Activated CD4-positive, alpha-beta T cell treated with anti-CD3 and anti-CD28 coated beads for 4 hours (primary cell): ENCODE measurements around the gene MGLL.

Source experiments
- DNase-seq, 2 donors: peaks; one replicate each; pipeline ENCODE4 v3.0.0-alpha.2; 2020

MGLL gene

DNA sequence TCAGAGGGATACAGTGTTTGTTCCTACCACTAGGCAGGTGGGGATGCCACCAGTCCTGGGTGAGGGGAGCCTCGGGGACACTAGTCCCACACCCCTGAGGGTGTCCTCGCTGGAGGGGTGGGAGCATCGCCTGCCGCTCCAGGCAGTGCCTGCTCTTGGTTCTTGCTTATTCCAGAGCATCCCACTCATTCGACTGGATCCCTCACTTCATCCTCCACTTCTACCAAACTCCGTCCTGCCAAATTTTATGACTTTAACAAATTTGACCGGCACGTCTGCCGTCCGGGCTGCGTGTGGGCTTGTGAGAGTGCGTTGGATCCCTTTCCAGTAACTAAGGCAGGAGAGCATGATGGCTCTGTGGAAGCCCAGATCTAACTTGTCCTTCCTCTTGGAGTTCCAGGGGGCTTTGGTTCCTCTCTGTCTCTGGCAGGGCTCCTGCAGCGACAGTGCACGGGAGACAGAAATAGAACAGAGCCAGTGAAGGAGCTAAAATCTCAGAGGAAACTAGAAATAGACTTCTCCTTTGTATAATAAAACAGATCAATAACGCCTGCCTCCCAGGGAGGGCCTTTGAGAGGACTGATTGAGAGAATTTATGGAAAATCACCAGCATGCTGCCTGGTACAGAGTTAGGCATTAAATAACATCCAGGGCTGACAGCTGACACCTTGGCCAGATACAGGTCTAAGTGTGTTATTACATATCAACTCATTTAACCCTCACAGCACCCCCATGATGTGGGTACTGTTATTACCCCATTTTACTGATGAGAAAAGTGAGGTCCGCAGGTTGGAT lies 34.5 kb downstream of the MGLL start:
- DNase-seq, result no peak

DNA sequence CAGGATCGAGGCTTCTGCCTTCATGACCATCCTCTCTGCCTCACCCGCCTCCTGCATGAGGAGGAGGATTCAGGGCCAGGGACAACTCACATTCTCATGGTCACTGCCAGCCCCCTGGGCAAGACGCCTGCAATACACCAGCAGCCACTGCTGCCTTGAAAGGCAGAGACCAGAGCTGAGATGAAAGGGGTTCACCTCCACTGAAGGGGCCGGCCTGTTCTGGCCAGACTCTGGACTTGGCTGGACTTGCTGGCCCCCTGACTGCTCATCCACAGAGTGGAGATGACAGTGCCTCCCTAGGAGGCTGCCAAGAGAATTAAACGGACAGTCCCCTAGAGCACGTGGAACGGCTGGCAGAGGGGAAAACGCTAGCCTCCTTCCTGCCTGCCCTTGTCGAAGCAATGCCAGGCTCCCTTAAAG lies 35.2 kb downstream of the MGLL start:
- no peak for DNase-seq

GRCh38 chr3:127786353-127787070 lies 35.8 kb downstream of the MGLL start:
- DNase-seq, result no peak

DNA sequence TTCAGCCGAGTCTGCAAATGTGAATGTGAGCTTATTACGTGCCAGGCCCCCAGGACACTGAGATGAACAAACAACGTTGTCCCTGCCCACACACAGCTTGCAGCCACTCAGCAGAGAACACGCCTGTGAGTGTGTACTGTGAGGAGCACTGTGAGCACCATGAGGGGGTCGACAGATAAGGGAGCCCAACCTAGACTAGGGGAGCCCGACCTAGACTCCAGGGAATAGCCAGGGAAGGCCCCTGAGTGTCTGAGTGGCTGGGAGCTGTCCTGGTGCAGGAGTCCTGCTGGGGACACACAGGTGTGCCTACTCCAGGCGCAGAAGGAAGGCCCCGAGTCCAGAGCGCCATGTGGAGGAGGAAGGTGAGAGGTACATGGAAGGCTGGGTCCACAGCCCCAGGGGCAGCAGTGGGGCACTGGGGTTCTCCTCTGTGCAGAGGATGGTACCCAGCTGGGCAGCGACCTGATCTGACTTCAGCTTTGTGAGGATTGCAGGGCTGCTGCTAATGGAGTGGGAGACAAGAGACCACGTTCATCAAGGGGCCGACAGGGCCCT lies 36.5 kb downstream of the MGLL start:
- DNase-seq, result no peak

DNA sequence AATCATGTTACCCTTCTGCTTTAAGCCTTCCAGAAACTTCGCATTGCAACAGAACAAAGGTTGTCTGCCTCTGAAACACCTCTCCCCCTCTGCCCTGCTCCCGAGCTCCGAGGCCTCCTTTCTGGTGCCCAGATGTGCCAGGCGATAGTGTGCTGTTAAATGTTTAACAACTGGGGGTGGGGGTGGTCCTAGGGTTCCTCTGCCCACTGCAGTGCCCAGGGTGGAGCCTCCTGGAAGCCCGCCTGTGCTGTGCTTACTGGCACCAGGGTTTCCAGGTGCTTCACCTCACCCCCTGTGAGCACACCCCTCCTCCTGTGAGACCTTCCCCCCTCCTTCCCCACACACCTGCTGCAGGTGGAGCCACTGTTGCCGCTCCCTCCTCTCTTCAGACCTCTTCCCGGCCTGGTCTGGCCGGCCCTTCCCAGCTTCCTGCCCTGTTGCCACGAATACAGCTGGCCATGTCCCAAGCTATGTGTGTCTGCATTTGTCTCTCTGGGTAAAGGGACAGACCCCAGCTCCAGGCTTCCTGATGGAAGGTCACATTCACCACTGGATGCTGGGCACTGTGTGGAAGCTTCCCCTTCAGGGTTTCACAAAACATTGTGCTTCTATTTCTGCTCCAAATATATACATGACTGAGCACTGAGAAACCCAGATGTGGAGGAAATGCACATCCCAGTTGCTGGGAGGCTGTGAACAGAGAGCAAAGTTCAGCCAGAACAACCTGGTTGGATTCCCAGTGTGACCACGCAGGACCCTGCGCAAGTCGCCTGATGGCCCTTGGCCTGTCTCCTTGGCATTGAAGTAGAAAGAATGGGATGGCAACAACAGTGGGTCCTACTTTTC lies 37.2 kb downstream of the MGLL start:
- DNase-seq, result no peak

DNA sequence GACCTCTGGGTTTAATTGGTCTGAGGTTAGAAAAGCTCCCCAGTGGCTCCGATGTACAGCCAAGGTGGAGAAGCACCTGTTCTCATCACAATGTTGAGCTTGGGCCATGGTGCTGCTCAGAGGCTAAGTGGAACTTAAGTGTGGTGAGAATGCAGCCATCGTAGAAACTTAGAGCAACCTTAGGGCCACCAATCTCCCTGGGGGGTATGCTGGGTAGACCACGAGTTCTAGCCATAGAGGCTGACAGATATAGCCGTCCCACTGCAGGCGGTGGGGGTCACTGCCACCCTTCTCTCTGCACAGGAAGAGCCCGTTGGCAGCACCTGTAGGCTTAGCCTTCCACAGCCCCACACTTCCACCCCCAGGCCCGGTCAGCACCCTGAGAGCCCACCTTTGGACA lies 38.0 kb downstream of the MGLL start:
- no peak for DNase-seq

DNA sequence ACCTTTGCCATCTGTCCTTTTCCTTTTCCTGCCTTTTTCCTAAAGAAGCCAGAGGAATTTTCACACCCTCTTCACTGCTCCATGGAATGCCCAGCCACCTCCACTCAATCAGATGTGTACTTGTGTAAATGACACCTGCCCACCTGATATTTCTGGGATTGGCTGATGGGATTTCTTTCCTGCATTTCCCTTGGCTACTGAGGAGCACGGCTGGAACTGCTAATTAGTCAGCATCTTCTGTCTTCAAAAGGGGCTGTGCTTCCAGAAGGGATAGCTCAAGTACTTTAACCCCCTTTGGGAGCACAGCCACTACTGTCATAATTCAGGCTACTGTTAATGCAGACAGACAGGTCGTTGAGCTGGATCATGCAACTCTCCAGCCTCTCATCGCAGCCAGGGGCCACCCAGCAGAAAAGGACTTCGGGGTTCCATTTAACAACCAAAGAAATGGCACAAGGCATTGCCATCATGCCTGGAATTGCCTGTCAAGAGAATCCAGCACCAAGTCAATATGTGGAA lies 38.6 kb downstream of the MGLL start:
- no peak for DNase-seq

DNA sequence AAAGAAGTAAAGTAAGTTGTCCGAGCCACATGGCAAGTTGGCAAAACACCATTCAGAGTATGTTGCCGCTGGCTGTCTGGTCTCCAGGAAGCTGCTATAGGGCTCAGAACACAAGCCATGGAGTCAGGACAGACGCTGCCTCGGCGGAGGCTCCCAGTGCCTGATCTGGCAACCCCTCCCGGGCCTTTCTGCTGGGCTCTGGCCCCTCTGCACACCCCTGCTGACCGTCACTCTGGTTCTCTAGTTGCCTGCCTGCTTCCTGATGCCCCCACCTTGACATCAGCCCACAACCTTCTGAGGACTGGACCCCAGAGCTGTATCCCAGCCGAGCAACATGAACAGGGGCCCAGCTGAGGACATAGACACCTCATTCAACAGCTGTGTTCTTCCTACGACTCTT lies 39.1 kb downstream of the MGLL start:
- no peak for DNase-seq

- DNase-seq, result no peak
Measured at GRCh38 chr3:127781411-127782001, 40.8 kb downstream of the MGLL start.

DNA sequence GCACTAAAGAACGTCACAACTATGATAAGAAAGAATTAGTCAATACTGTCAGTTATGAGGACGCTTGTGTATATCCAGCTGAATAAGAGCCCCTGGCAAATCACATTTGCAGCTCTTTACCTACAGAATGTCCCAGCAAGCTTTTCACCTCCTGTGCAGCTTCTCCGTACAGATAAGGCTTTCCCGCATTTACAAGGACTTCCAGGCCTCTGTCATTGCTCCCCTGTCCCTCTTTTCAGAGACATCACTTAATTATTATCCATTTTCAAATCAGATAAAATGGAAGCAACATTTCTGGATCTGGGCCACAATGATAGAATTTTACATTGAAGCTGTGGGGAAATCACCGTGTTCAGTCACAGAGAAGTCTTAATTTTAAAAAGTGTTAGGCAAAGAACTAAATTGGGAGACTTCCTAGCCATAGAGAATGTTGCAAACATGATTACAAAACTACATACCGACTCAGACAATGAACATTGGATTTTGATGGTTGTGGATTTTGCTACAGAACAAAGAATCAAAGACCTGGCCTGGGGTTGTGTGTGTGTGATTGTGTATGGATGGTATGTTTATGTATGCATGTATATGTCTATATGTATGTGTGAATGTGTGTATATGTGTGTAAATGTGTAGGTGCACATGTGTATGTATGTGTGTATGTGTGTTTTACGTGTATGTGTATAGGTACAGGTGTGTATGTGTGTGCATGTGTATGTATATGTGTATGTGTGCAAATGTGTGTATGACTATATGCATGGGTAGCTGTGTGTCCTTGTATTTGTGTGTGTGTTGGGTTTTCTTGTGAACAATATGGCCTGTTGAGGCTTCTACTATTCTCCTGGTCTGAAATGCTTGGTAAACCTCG lies 41.5 kb downstream of the MGLL start:
- DNase-seq, result no peak

DNA sequence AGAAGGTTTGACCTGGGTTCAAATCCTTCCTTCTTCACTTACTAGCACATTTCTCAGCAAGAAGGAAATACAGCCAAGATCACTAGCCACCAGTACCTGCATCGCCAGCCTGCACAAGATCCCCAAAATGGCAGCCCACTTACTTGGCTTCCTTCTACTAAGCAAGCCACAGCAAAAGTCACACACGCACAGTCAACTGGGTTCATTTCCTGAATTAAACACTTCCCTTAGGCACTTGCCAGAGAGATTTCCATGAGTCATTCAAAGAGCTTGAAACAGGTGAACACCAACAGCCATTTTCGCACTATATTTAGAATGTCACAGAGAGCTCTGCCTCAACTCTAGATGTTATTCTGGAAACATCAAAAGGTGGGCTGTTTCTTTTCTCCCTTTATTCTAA lies 42.6 kb downstream of the MGLL start:
- DNase-seq, result no peak

DNA sequence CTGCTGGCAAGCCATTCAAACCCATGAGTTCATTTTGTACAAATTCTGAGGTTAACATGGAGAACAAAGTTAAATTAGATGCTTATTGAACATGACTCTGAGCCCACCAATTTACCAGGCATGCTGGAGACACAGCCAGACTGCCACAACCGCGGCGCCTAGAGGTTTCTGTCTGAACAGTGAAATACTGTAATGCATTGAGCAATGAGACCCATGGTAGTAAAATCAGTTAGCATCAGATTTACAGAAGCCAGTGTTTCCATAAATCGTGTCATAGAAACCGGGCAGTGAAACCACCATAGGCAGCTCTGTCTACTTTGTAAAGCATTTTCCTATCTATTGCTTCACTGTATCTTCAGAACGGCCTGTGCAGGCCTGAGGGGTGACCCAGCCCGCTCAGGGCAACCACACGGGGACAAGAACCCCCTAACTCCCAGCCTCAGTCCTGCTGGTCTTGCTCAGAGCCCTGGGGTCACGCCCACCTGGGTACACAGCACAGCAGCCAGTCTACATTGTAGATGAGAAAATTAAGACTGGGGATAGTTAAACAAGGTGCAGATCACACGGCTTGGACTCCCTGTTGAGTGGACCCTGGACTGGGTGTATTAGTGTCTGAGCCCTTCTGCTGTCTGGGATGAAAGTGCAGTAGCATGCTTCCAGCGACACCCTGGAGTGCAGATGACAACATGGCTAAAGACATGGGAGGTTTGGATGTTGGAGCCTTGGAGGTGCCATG lies 44.2 kb downstream of the MGLL start:
- no peak for DNase-seq

- no peak for DNase-seq
Measured at GRCh38 chr3:127777332-127777731, 45.0 kb downstream of the MGLL start.

GRCh38 chr3:127776347-127776746 lies 46.0 kb downstream of the MGLL start:
- DNase-seq, result no peak

DNA sequence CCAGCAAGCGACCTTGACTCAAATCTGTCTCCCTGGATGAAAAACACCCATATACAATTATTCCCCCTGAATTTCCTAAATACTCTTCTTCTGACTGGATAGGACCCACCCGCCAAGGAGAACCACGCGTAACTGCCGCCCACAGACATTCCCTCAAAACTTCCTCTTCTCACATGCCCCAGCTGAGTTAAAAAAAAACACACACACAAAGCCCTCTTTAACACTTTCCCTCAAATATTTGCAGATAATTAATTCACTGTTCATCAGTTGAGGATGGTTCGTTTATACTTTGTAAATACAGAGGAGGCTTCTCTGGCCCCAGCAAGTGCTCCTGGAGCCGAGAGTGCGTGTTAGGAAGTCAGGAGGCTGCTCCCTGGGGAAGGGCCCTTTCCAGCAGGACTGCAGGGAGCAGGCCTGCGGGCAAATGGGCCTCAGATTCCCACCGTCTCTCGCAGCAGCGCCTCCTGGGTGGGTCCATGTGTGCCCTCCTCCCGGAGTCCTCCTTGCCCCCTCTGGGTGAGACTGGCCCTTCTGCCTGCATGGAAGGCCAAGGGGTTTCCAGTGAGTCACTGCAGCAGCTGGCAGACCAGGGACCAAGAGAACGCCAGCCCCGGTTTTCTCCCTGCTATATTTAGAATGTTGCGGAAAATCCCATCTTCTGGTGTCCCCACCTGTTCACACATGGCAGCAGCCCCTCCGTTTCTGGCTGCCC lies 46.8 kb downstream of the MGLL start:
- no peak for DNase-seq

- no peak for DNase-seq
Measured at GRCh38 chr3:127774647-127775046, 47.7 kb downstream of the MGLL start.

DNA sequence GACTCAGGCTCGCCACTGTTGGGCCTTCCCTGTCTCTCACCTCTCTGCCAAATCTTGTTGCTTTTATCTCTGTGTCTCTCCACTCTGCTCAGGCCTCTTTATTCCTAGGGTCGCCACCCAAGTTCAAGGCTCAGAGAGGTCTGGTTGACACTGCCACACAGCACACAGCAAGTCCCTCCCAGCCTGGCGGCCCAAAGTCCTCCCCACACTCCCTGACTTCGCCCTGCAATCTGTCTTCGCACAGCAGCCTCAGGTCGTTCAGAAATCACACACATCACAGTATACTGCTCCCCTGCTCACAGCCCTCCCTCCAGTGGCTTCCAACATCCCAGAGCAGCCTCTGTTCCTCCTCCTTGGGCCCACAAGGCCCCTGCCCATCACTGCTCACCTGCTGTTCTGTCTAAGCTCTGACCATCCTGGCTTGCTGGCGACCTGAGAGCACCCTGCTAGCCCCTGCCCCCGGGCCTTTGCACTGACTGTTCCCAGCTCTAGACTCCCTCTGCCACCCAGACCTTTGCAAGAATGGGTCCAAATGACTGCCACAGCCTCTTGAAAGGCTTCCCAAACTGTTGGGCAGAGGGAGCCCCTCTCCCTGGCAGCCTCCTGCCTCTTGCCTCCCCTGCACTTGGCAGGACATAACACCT lies 48.4 kb downstream of the MGLL start:
- no peak for DNase-seq

DNA sequence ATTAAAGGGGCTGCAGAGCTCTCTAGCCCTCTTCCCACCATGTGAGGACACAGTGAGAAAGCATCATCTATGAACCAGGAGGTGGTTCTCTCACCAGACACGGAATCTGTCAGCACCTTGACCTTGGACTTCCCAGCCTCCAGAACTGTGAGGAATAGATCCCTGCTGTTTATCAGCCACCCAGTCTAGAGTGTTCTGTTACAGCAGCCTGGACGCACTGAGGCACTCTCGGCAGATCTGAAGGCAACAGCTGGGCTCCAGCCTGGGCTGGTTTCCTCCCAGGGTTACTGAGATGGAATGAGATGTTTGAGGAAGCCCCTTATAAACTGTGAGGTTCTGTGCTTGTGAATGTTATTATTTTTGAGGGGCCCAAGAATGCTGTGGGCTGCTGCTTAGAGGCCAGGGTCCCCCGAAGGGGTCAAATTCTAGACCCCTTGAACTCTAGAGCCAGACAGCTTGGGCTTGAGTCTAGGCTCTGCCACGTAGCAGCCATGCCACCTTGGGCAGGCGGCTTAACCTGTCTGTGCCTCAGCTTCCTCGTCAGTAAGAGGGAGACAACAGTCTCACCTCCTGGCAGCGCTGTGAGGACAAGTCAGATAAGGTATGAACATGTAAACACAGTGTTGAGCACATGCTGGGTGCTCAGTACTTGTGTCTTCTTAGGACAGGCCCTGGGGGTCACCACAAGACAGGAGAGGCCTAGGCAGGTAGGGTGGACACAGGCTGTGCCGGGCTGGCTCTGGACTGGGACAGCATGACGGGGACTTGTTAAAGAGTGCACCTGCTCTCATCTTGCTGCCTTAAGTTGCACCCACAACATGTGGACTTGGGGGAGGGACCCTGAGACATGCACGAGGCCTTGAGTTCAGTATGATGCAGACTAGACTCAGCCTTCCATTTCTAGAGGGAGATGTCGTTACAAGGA lies 49.2 kb downstream of the MGLL start:
- no peak for DNase-seq

DNA sequence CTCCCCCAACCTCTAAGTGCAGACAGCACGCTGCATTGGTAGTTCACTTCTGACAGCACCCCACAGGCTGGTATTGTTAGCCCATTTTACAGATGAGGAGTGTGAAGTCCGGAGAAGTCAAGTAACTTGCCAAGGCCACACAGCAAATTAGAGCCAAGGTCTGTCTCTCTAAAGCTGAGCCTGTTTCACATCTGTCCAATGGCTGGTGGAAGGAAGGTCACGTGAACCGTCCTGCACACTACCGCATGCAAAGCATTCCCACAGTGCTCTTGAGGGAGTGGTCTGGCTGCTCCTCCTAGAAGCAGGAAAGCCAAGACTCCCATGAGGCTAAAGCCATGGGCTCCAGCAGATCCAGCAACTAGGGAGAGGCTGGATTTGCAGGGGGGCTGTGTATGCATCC lies 50.0 kb downstream of the MGLL start:
- no peak for DNase-seq
